Astrocyte (in vitro differentiated cells and primary cell): ENCODE results near the gene CIC. TPM values are rescaled to one million over a fixed set of nuclear protein-coding genes. Genes with fewer than 3 reads are reported as not detected.

Experiments used
- DNase-seq: peaks from one replicate; pipeline ENCODE4 v3.0.0-alpha.2; 2010; ENCODE audit warnings: low read depth
- FAIRE-seq: peaks from 2 replicates; lab custom pipeline; 2011; peaks lifted over from hg19 to GRCh38; lab: Jason Lieb, UNC
- H2AFZ ChIP-seq: 2 replicates; pipeline ENCODE4 v1.6.0; 2012; ENCODE audit warnings: low read depth, low read length, inconsistent platforms
- H3K27ac ChIP-seq: 2 replicates; pipeline ENCODE4 v1.5.1; 2011; ENCODE audit warnings: low read depth, low read length, inconsistent platforms
- H3K27me3 ChIP-seq: 2 replicates; pipeline ENCODE4 v1.6.0; 2011; ENCODE audit warnings: low read length, inconsistent platforms; ENCODE audit not compliant: insufficient read depth
- H3K36me3 ChIP-seq: 2 replicates; pipeline ENCODE4 v1.5.1; 2011; ENCODE audit warnings: low read length, inconsistent platforms; ENCODE audit not compliant: insufficient read depth
- H3K4me1 ChIP-seq: 2 replicates; pipeline ENCODE4 v1.5.1; 2011; ENCODE audit warnings: low read length, inconsistent platforms; ENCODE audit not compliant: insufficient read depth
- H3K4me2 ChIP-seq: 2 replicates; pipeline ENCODE4 v1.6.0; 2012; ENCODE audit warnings: low read length, inconsistent platforms
- H3K4me3 ChIP-seq: 2 replicates; pipeline ENCODE4 v1.5.1; 2011; ENCODE audit warnings: low read depth, mild to moderate bottlenecking, low read length, inconsistent platforms; ENCODE audit not compliant: insufficient read depth
- H3K79me2 ChIP-seq: 2 replicates; pipeline ENCODE4 v1.6.0; 2012; ENCODE audit warnings: mild to moderate bottlenecking, low read length, inconsistent platforms; ENCODE audit not compliant: insufficient read depth
- H3K9ac ChIP-seq: 2 replicates; pipeline ENCODE4 v1.6.0; 2012; ENCODE audit warnings: mild to moderate bottlenecking, low read length, inconsistent platforms
- H3K9me3 ChIP-seq: 2 replicates; pipeline ENCODE4 v1.5.1; 2012; ENCODE audit warnings: low read depth, mild to moderate bottlenecking, low read length, inconsistent platforms; ENCODE audit not compliant: insufficient read depth
- H4K20me1 ChIP-seq: 2 replicates; pipeline ENCODE4 v1.6.0; 2012; ENCODE audit warnings: low read length, inconsistent platforms; ENCODE audit not compliant: insufficient read depth
- H3K27ac Mint-ChIP-seq: one replicate; pipeline ENCODE4 v1.8.0; 2021; ENCODE audit warnings: mild to moderate bottlenecking, mixed read lengths; ENCODE audit not compliant: unreplicated experiment
- H3K27me3 Mint-ChIP-seq: one replicate; pipeline ENCODE4 v1.8.0; 2021; ENCODE audit warnings: low read depth, mixed read lengths; ENCODE audit not compliant: unreplicated experiment
- H3K36me3 Mint-ChIP-seq: one replicate; pipeline ENCODE4 v1.8.0; 2021; ENCODE audit warnings: low read depth, mixed read lengths; ENCODE audit not compliant: unreplicated experiment
- H3K4me1 Mint-ChIP-seq: one replicate; pipeline ENCODE4 v1.8.0; 2021; ENCODE audit warnings: low read depth, mixed read lengths; ENCODE audit not compliant: unreplicated experiment
- H3K4me3 Mint-ChIP-seq: one replicate; pipeline ENCODE4 v1.8.0; 2021; ENCODE audit warnings: mild to moderate bottlenecking, moderate library complexity, mixed read lengths; ENCODE audit not compliant: unreplicated experiment
- H3K9me3 Mint-ChIP-seq: one replicate; pipeline ENCODE4 v1.8.0; 2021; ENCODE audit warnings: mild to moderate bottlenecking, mixed read lengths; ENCODE audit not compliant: unreplicated experiment
- CTCF ChIP-seq: IDR thresholded peaks from 2 replicates; pipeline ENCODE4 v1.5.1; 2011; ENCODE audit warnings: low read depth, mild to moderate bottlenecking, inconsistent platforms, low read length, moderate library complexity; ENCODE audit not compliant: insufficient read depth
- EZH2 ChIP-seq: IDR thresholded peaks from 2 replicates; pipeline ENCODE4 v1.6.1; 2012; ENCODE audit warnings: mild to moderate bottlenecking, low read length, inconsistent platforms; ENCODE audit not compliant: insufficient read depth
- total RNA-seq: library from RNA; stranded (reverse); gene quantifications from 2 replicates; pipeline ENCODE4 v1.2.1, GENCODE V29; 2021

Gene CIC
- total RNA-seq, 1 donor from 2014 or later: 78.5 TPM

GRCh38 chr19:42293948-42294347, 24.9 kb downstream of the CIC start:
- FAIRE-seq: no peak
- H3K9ac ChIP-seq: no peak overlapping the region
- peaks cover 14% of the 10 kb centered on the region for H3K36me3 ChIP-seq
- no peak for DNase-seq
- peaks cover 6% of the 10 kb centered on the region for H3K79me2 ChIP-seq
- H3K4me3 ChIP-seq: no peak overlapping the region
- peaks cover 4% of the 10 kb centered on the region for H3K36me3 Mint-ChIP-seq
- no peaks in the 10 kb centered on the region for H3K27me3 Mint-ChIP-seq
- H3K27ac ChIP-seq: no peak overlapping the region
- no peaks in the 10 kb centered on the region for H3K27me3 ChIP-seq
- H2AFZ ChIP-seq: no peak overlapping the region
- no peak overlapping the region for H3K4me2 ChIP-seq
- no peak overlapping the region for H3K27ac Mint-ChIP-seq
- no peaks in the 10 kb centered on the region for H3K4me1 ChIP-seq
- peaks cover 56% of the 10 kb centered on the region for H4K20me1 ChIP-seq
- H3K9me3 Mint-ChIP-seq: no peaks in the 10 kb centered on the region
- no peaks in the 10 kb centered on the region for H3K4me1 Mint-ChIP-seq
- TF ChIP-seq EZH2: no peak
- no peak for TF ChIP-seq CTCF
- H3K4me3 Mint-ChIP-seq: no peak overlapping the region
- H3K9me3 ChIP-seq: no peaks in the 10 kb centered on the region

GRCh38 chr19:42294471-42295137, 25.6 kb downstream of the CIC start:
- Mint-ChIP-seq H3K27ac (no peak overlapping the region), H3K27me3 (no peaks in the 10 kb centered on the region)
- peaks cover 13% of the 10 kb centered on the region for H3K36me3 ChIP-seq

More at GRCh38 chr19:42294471-42295137, 25.6 kb downstream of the CIC start:
- H3K9me3 Mint-ChIP-seq: no peaks in the 10 kb centered on the region
- FAIRE-seq (no peak), DNase-seq (no peak)
- no peak overlapping the region for H3K4me3 Mint-ChIP-seq
- Histone ChIP-seq H2AFZ (no peak overlapping the region), H3K79me2 (peaks cover 4% of the 10 kb centered on the region), H3K4me3 (no peak overlapping the region), H3K4me2 (no peak overlapping the region), H3K9me3 (no peaks in the 10 kb centered on the region), H3K27me3 (no peaks in the 10 kb centered on the region), H3K9ac (no peak overlapping the region), H3K4me1 (no peaks in the 10 kb centered on the region), H3K27ac (no peak overlapping the region), H4K20me1 (peaks cover 50% of the 10 kb centered on the region)
- H3K36me3 Mint-ChIP-seq: peaks cover 4% of the 10 kb centered on the region
- no peaks in the 10 kb centered on the region for H3K4me1 Mint-ChIP-seq
- TF ChIP-seq EZH2 (no peak), CTCF (no peak)
